Measurements from ENCODE around the gene BAIAP2L2.

DNA sequence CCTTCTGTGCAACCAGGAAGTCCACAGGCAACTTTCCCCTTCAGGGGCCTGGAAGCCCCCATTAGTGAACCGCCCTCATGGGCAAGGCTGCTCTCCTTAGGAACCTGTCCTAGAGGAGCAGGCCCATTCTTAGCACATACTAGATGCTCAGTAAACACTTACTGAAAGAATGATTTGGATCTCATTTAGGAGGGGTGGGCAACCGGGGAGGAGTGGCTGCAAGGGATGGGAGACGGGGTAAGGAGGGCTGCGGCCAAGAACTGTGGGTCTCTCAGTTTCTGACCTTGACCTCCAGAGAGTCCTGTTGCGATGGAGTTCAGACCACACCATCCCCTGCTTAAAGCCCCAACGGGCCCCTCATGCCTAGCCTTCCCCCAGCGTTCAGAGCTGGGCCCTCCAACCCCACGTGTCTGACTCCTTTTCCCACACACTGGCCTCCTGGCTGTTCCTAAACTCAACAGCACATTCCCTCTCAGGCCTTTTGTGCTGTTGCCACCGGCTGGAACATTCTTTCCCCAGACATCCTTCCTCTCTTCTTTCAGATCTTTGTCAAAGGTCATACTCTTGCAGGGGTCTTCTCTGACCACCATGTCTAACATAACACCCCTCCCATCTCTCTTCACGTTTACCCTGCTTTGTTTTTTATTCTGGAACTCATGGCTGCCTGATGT, 74.0 kb downstream of the BAIAP2L2 start:
- TF ChIP-seq, protein P1, sequence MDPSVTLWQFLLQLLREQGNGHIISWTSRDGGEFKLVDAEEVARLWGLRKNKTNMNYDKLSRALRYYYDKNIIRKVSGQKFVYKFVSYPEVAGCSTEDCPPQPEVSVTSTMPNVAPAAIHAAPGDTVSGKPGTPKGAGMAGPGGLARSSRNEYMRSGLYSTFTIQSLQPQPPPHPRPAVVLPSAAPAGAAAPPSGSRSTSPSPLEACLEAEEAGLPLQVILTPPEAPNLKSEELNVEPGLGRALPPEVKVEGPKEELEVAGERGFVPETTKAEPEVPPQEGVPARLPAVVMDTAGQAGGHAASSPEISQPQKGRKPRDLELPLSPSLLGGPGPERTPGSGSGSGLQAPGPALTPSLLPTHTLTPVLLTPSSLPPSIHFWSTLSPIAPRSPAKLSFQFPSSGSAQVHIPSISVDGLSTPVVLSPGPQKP (IDR thresholded peaks at IDR 0.05; ENCODE audit: low read depth, low read length) = no peak
- no peak for TF ChIP-seq JUND (IDR thresholded peaks at IDR 0.05; ENCODE audit: low read depth, low read length)
- no peak for TF ChIP-seq SP1 (IDR thresholded peaks at IDR 0.05; ENCODE audit: low read depth, low read length)
- no peak for TF ChIP-seq BRCA1 (IDR thresholded peaks at IDR 0.05; ENCODE audit: low read depth, low read length)

All from GM12878 (cell line).